SK-N-SH treated with all-trans-retinoic acid at 6 μM for 48 hours (cell line): Measurements from ENCODE around the gene BTG4.

Experiments
- ATAC-seq: fragments of 200-7000 bp; cut with Tn5 transposase; 3 replicates; pipeline ENCODE4 v1.9.1; 2020; ENCODE audit warnings: mild to moderate bottlenecking, moderate library complexity
- ARNTL ChIP-seq: fragments of 450-650 bp; formaldehyde crosslinking; IDR thresholded peaks from 2 replicates; pipeline ENCODE4 v1.5.0; 2020; ENCODE audit warnings: low read depth, mild to moderate bottlenecking, moderate library complexity, borderline replicate concordance
- BACH2 ChIP-seq: fragments of 250-450 bp; sonication (Bioruptor Pico); IDR thresholded peaks from 2 replicates; pipeline ENCODE4 v1.9.0; 2021; ENCODE audit warnings: mild to moderate bottlenecking, borderline replicate concordance
- CREB5 ChIP-seq: fragments of 250-450 bp; sonication (Bioruptor Pico); IDR thresholded peaks from 2 replicates; pipeline ENCODE4 v1.5.1; 2020; ENCODE audit warnings: low read depth, mild to moderate bottlenecking, moderate library complexity
- CSDC2 ChIP-seq: fragments of 250-450 bp; sonication (Bioruptor Pico); IDR thresholded peaks from 2 replicates; pipeline ENCODE4 v1.5.0; 2020; ENCODE audit warnings: mild to moderate bottlenecking, moderate library complexity
- CSRNP3 ChIP-seq: fragments of 250-450 bp; sonication (Bioruptor Pico); IDR thresholded peaks from 2 replicates; pipeline ENCODE4 v1.5.1; 2021; ENCODE audit warnings: mild to moderate bottlenecking, moderate library complexity
- ESRRG ChIP-seq: fragments of 250-450 bp; sonication (Bioruptor Pico); IDR thresholded peaks from 2 replicates; pipeline ENCODE4 v1.6.1; 2021; ENCODE audit warnings: mild to moderate bottlenecking
- GLIS3 ChIP-seq: fragments of 250-450 bp; sonication (Bioruptor Pico); IDR thresholded peaks from 2 replicates; pipeline ENCODE4 v1.5.0; 2020; ENCODE audit warnings: mild to moderate bottlenecking, moderate library complexity
- ISL1 ChIP-seq: fragments of 250-450 bp; sonication (Bioruptor Pico); IDR thresholded peaks from 2 replicates; pipeline ENCODE4 v2.1.2; 2022; ENCODE audit warnings: mild to moderate bottlenecking, moderate library complexity
- OSR1 ChIP-seq: fragments of 250-450 bp; sonication (Bioruptor Pico); IDR thresholded peaks from 2 replicates; pipeline ENCODE4 v1.8.0; 2022; ENCODE audit warnings: moderate library complexity, mild to moderate bottlenecking, inconsistent platforms
- PATZ1 ChIP-seq: fragments of 250-450 bp; sonication (Bioruptor Pico); IDR thresholded peaks from 2 replicates; pipeline ENCODE4 v1.8.0; 2020; ENCODE audit warnings: mild to moderate bottlenecking, moderate library complexity, borderline replicate concordance
- POU6F1 ChIP-seq: fragments of 250-450 bp; sonication (Bioruptor Pico); IDR thresholded peaks from 2 replicates; pipeline ENCODE4 v1.8.0; 2021; ENCODE audit warnings: low read depth, mild to moderate bottlenecking, moderate library complexity, borderline replicate concordance
- PPARA ChIP-seq: fragments of 250-450 bp; sonication (Bioruptor Pico); IDR thresholded peaks from 2 replicates; pipeline ENCODE4 v1.5.0; 2020; ENCODE audit warnings: mild to moderate bottlenecking, borderline replicate concordance
- RARB ChIP-seq: fragments of 250-450 bp; sonication (Bioruptor Pico); IDR thresholded peaks from 2 replicates; pipeline ENCODE4 v1.8.0; 2021; ENCODE audit warnings: mild to moderate bottlenecking, moderate library complexity
- SNAI2 ChIP-seq: fragments of 250-450 bp; sonication (Bioruptor Pico); IDR thresholded peaks from 2 replicates; pipeline ENCODE4 v1.5.0; 2020; ENCODE audit warnings: mild to moderate bottlenecking, moderate library complexity
- TCF4 ChIP-seq: fragments of 250-450 bp; sonication (Bioruptor Pico); IDR thresholded peaks from 2 replicates; pipeline ENCODE4 v1.8.0; 2021; ENCODE audit warnings: mild to moderate bottlenecking, moderate library complexity, borderline replicate concordance
- TOX ChIP-seq: fragments of 250-450 bp; sonication (Bioruptor Pico); IDR thresholded peaks from 2 replicates; pipeline ENCODE4 v1.8.0; 2021; ENCODE audit warnings: mild to moderate bottlenecking, moderate library complexity, borderline replicate concordance
- TSHZ2 ChIP-seq: fragments of 250-450 bp; sonication (Bioruptor Pico); IDR thresholded peaks from 2 replicates; pipeline ENCODE4 v1.5.0; 2020; ENCODE audit warnings: mild to moderate bottlenecking, moderate library complexity
- ZC3H10 ChIP-seq: fragments of 250-450 bp; sonication (Bioruptor Pico); IDR thresholded peaks from 2 replicates; pipeline ENCODE4 v1.5.1; 2021; ENCODE audit warnings: mild to moderate bottlenecking, moderate library complexity
- ZFP3 ChIP-seq: fragments of 250-450 bp; sonication (Bioruptor Pico); IDR thresholded peaks from 2 replicates; pipeline ENCODE4 v1.5.0; 2020; ENCODE audit warnings: mild to moderate bottlenecking, moderate library complexity
- ZFP30 ChIP-seq: fragments of 450-650 bp; formaldehyde crosslinking; IDR thresholded peaks from 2 replicates; pipeline ENCODE4 v1.5.0; 2022; ENCODE audit warnings: mild to moderate bottlenecking, moderate library complexity
- ZNF565 ChIP-seq: fragments of 450-650 bp; formaldehyde crosslinking; conservative IDR thresholded peaks from 2 replicates; pipeline ENCODE4 v1.5.0; 2020; ENCODE audit warnings: low read depth, mild to moderate bottlenecking, moderate library complexity
- ZNF70 ChIP-seq: fragments of 450-650 bp; formaldehyde crosslinking; IDR thresholded peaks from 2 replicates; pipeline ENCODE4 v1.5.0; 2020; ENCODE audit warnings: mild to moderate bottlenecking, moderate library complexity
- ZNF8 ChIP-seq: fragments of 450-650 bp; formaldehyde crosslinking; IDR thresholded peaks from 2 replicates; pipeline ENCODE4 v1.5.0; 2020; ENCODE audit warnings: mild to moderate bottlenecking, moderate library complexity

BTG4 gene

GRCh38 chr11:111472228-111472627 is 40.0 kb downstream of the BTG4 start:
- TF ChIP-seq CSDC2, result no peak
- TF ChIP-seq ZFP30 (CRISPR knock-in tag), result no peak
- TF ChIP-seq, all 23 proteins: peak for 0
- ATAC-seq, result no peak

GRCh38 chr11:111469200-111469599 is 43.0 kb downstream of the BTG4 start:
- TF ChIP-seq RARB (no peak), ZFP3 (CRISPR knock-in tag) (no peak)
- peak; percentile 45 for ATAC-seq

GRCh38 chr11:111466615-111467014 is 45.6 kb downstream of the BTG4 start:
- TF ChIP-seq ZC3H10, result no peak
- no peak for TF ChIP-seq PATZ1
- TF ChIP-seq POU6F1, result no peak
- TF ChIP-seq ZFP3 (CRISPR knock-in tag), result no peak
- no peak for TF ChIP-seq OSR1 (CRISPR knock-in tag)
- no peak for TF ChIP-seq CREB5 (CRISPR knock-in tag)
- TF ChIP-seq ESRRG (CRISPR knock-in tag), result no peak
- TF ChIP-seq TOX (CRISPR knock-in tag), result no peak
- no peak for TF ChIP-seq ZNF70 (CRISPR knock-in tag)
- TF ChIP-seq RARB, result no peak
- TF ChIP-seq PPARA (CRISPR knock-in tag), result no peak
- no peak for TF ChIP-seq ZNF8 (CRISPR knock-in tag)
- no peak for TF ChIP-seq TSHZ2
- TF ChIP-seq, all 23 proteins: peak for 0
- no peak for ATAC-seq

GRCh38 chr11:111465400-111465799 is 46.8 kb downstream of the BTG4 start:
- TF ChIP-seq PPARA (CRISPR knock-in tag) (no peak), PATZ1 (no peak), CSDC2 (no peak), SNAI2 (no peak), GLIS3 (CRISPR knock-in tag) (no peak), RARB (no peak), CREB5 (CRISPR knock-in tag) (no peak), TCF4 (CRISPR knock-in tag) (no peak), ESRRG (CRISPR knock-in tag) (no peak), ZNF8 (CRISPR knock-in tag) (no peak), POU6F1 (no peak), TOX (CRISPR knock-in tag) (no peak), OSR1 (CRISPR knock-in tag) (no peak), ZNF565 (CRISPR knock-in tag) (no peak), CSRNP3 (CRISPR knock-in tag) (no peak), ZC3H10 (no peak), BACH2 (no peak), ARNTL (CRISPR knock-in tag) (no peak), ISL1 (CRISPR knock-in tag) (no peak)
- peak; percentile 71 for ATAC-seq
